ENCODE data around the gene INO80B.
"Not testable (repeated sequence)": the region's sequence is repeated elsewhere in the genome, so short reads cannot be mapped to it uniquely, and the experiment has no call there.

INO80B gene

DNA sequence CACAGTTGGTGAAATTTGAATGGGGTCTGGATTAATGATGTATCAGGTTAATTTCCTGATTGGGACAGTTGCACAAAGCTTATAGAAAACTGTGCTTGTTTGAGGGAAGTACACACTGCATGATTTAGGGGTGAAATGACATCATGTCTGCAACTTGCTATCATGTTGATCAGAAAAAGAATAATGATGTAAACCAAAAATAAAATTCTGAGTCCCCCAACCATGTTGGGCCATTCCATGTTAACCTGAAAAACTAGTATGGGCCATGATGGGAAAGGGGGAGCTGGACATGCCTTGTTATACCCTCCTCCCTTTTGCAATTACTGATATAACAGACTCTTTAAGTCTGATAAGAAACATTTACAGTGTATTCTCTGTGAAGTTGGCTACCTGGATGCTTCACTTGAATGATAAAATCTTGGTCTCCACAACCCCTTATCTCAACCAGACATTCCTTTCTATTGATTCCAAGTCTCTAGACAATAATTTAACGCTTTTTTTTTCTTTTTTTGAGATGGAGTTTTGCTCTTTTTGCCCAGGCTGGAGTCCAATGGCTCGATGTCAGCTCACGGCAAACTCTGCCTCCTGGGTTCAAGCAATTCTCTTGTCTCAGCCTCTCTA is 4.2 kb upstream of the INO80B start:
- Mint-ChIP-seq H3K27me3 (peaks cover 14% of the 10 kb centered on the region), H3K4me1 (ENCODE audit: low read depth) (peaks cover 20% of the 10 kb centered on the region), H3K36me3 (ENCODE audit: low read depth) (peaks cover 10% of the 10 kb centered on the region), H3K27ac (no peak overlapping the region), H3K4me3 (no peak overlapping the region), H3K9me3 (no peaks in the 10 kb centered on the region)
- intact Hi-C loops (cut with micrococcal nuclease) = no loop called here

DNA sequence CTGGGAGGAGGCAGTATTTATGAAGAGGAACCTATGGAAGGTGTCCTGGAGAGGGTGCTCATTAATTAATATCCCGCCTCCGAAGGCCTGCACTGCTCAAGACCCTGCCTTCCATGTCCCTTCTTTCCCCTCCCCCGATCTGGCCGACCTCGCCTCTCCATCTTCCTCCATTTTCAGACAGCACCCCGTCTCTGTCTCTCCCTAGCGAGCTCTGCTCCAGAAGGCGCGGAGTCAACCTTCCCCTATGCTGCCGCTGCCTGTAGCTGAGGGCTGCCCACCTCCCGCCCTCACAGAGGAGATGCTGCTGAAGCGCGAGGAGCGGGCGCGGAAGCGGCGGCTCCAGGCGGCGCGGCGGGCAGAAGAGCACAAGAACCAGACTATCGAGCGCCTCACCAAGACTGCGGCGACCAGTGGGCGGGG is 2.3 kb downstream of the INO80B start:
- intact Hi-C loops (cut with micrococcal nuclease) = no loop called here
- Mint-ChIP-seq H3K36me3 (ENCODE audit: low read depth) (peaks cover 63% of the 10 kb centered on the region), H3K4me3 (peak overlapping the region; percentile 85), H3K4me1 (ENCODE audit: low read depth) (peaks cover 62% of the 10 kb centered on the region), H3K27me3 (no peaks in the 10 kb centered on the region), H3K27ac (peak overlapping the region; percentile 94), H3K9me3 (no peaks in the 10 kb centered on the region)

DNA sequence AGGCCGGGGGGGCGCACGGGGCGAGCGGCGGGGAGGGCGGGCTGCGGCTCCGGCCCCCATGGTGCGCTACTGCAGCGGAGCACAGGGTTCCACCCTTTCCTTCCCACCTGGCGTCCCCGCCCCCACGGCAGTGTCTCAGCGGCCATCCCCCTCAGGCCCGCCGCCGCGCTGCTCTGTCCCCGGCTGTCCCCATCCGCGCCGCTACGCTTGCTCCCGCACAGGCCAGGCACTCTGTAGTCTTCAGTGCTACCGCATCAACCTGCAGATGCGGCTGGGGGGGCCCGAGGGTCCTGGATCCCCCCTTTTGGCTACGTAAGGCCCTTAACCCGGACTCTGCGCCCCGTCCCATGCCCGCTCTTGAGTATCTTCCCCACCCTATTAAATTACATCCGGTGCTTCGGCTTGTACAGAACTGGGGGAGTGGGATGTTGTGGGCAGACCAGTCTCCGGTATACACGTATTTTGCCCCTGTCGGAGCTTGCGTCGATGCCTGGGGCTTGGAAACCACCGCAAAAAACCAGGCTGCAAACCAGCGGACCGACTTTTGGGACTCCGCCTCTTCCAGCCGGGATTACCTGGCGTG is 2.8 kb downstream of the INO80B start:
- H3K27ac Mint-ChIP-seq = peak overlapping the region; percentile 94
- H3K4me1 Mint-ChIP-seq (ENCODE audit: low read depth) = peaks cover 57% of the 10 kb centered on the region
- H3K4me3 Mint-ChIP-seq = peak overlapping the region; percentile 85
- intact Hi-C loops (cut with micrococcal nuclease) = loop anchor here (1.0 kb wide), 1 partner anchor 15 kb away; the partner anchor contains the start of gene MRPL53
- peaks cover 68% of the 10 kb centered on the region for H3K36me3 Mint-ChIP-seq (ENCODE audit: low read depth)
- H3K27me3 Mint-ChIP-seq = no peaks in the 10 kb centered on the region
- no peaks in the 10 kb centered on the region for H3K9me3 Mint-ChIP-seq

DNA sequence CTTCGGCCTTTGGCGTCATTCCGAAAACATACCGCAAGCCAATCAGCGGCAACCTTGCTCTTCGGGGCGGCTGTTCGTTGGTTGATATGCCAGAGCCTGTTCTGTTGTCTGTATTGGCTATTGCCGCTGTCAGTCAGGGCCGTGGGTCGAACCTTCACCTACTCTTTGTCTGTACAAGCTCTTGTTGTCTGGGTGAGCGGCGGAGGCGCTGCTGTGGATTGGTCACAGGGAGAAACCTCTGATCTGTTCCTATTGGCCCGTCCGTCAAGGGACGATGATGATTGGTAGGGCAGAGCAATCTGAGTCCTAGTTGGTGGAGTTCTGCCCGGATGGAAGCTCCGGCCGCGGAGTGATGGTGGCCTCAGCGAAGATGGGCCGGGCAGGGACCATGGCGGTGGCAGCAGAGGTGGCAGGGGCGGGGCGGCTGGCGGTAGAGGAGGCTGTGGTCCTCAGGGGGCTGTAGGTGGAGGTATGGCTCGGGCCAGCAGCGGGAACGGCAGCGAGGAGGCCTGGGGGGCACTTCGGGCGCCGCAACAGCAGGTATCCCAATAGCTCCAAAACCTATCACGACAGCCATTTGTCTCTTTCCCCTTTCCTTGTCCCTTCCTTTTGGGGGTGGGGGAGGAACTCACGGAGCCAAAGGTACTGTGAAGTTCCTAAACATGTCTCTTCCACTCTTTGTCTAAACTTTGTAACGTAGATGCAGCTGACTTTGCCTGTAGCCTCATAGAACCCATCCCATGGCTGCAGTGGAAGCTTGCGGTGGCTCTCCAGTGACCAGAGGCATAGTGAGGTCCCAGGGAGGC is 3.4 kb downstream of the INO80B start, which contains the start of gene WBP1:
TSS of gene WBP1 (plus strand) at position 307 of the 806 bp plus-strand sequence. CDS start at position 472, 165 bp downstream.
- H3K27me3 Mint-ChIP-seq = no peaks in the 10 kb centered on the region
- intact Hi-C loops (cut with micrococcal nuclease) = loop anchor here (1.0 kb wide), 1 partner anchor 14 kb away; the partner anchor contains the start of gene MRPL53
- peaks cover 75% of the 10 kb centered on the region for H3K36me3 Mint-ChIP-seq (ENCODE audit: low read depth)
- peak within 1 kb of the TSS; percentile 94 for H3K27ac Mint-ChIP-seq
- no peaks in the 10 kb centered on the region for H3K9me3 Mint-ChIP-seq
- H3K4me1 Mint-ChIP-seq (ENCODE audit: low read depth) = peaks cover 60% of the 10 kb centered on the region
- H3K4me3 Mint-ChIP-seq = peak within 1 kb of the TSS; percentile 85

DNA sequence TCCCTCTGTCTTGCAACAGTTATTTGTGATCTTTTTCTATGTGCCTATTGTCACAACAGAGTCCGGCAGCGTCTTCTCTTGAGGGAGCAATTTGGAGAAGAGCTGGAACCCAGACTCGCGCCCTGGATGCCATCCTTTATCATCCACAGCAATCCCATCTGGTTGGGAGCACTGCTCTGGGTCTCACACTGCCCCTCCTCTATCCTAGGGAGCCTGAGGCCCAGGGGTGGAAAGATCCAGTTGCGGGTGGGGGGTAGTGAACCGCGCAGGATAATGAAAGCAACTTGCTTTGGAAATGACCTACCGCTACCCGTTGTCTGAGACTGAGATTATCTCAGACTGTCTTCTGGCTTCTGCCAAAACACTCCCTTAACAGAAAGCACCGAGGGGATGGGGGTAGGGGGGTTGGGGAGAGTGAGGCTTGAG is 4.1 kb downstream of the INO80B start:
- H3K27me3 Mint-ChIP-seq = no peaks in the 10 kb centered on the region
- peaks cover 66% of the 10 kb centered on the region for H3K4me1 Mint-ChIP-seq (ENCODE audit: low read depth)
- peaks cover 75% of the 10 kb centered on the region for H3K36me3 Mint-ChIP-seq (ENCODE audit: low read depth)
- H3K4me3 Mint-ChIP-seq = peak overlapping the region; percentile 85
- H3K9me3 Mint-ChIP-seq = no peaks in the 10 kb centered on the region
- intact Hi-C loops (cut with micrococcal nuclease) = loop anchor here (1.0 kb wide), 1 partner anchor 13 kb away; the partner anchor contains the start of gene MRPL53
- H3K27ac Mint-ChIP-seq = peak overlapping the region; percentile 94

DNA sequence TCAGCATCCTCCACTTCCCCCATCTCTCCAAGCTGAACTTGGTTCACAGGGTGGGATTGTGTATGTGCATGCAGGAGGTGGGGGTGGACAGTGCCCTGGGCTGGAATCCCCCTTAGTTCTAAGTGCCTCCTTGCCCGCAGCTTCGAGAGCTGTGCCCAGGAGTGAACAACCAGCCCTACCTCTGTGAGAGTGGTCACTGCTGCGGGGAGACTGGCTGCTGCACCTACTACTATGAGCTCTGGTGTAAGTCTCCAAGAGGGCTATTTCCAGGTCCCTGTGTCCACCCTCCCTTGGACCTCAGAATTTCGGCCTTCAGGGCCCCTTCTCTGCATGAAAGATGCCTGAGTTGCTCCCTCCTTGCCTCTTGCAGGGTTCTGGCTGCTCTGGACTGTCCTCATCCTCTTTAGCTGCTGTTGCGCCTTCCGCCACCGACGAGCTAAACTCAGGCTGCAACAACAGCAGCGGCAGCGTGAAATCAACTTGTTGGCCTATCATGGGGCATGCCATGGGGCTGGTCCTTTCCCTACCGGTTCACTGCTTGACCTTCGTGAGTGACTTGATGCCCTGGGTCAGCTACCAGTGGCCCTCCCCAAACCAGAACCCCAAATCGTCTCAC is 4.7 kb downstream of the INO80B start:
- H3K9me3 Mint-ChIP-seq; H3K27me3 Mint-ChIP-seq; intact Hi-C loops (cut with micrococcal nuclease): not testable (repeated sequence)
- peak overlapping the region; percentile 41 for H3K27ac Mint-ChIP-seq
- peak overlapping the region; percentile 35 for H3K4me3 Mint-ChIP-seq
- H3K36me3 Mint-ChIP-seq (ENCODE audit: low read depth) = peaks cover 78% of the 10 kb centered on the region
- peaks cover 68% of the 10 kb centered on the region for H3K4me1 Mint-ChIP-seq (ENCODE audit: low read depth)

DNA sequence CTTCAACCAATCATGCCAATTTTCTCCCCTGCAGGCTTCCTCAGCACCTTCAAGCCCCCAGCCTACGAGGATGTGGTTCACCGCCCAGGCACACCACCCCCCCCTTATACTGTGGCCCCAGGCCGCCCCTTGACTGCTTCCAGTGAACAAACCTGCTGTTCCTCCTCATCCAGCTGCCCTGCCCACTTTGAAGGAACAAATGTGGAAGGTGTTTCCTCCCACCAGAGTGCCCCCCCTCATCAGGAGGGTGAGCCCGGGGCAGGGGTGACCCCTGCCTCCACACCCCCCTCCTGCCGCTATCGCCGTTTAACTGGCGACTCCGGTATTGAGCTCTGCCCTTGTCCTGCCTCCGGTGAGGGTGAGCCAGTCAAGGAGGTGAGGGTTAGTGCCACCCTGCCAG is 5.3 kb downstream of the INO80B start:
- H3K9me3 Mint-ChIP-seq; H3K4me3 Mint-ChIP-seq; intact Hi-C loops (cut with micrococcal nuclease); H3K27me3 Mint-ChIP-seq: not testable (repeated sequence)
- Mint-ChIP-seq H3K4me1 (ENCODE audit: low read depth) (peaks cover 65% of the 10 kb centered on the region), H3K27ac (peak overlapping the region; percentile 41), H3K36me3 (ENCODE audit: low read depth) (peaks cover 79% of the 10 kb centered on the region)

DNA sequence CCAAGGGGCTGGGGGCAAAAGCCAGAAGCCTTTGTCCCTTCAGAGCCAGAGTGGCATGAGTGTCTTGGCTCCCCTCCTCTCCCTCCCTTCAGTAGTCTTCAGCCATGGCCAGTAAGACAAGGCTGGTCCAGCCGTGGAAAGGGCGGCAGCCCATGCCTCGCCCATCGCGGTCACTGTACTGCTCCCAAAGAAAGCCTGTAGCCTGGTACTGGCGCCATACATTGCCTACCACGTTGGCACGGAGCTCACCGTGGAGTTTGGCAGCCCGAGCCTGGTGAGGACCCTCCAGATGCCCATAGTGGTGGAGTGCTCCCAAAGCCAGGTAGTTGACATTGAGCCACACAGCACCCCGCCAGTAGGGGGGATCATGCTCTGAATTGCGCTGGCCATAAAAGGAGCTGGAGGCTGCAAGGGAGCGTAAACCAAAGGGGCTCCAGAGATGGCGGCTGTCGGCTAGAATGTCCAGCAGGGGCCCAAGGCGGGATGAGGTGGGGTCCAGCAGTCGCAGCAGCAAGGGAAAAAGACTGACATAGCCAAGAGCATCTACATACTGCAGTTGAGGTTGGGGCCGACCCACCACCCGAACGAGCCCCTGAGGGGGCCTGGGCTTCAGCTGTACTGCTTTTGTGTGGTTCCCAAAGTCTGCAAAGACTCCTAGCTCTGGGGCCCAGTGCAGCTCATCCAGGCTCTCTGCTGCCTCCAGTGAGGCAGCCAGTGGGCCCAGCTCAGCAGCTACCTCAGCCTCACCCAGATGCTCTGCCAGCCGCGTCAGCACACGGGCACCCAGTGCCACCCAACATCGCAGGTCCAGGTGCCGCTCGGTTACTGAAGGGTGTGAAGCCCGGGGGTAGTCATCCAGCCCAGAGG is 6.5 kb downstream of the INO80B start:
- Mint-ChIP-seq H3K27me3 (no peaks in the 10 kb centered on the region), H3K36me3 (ENCODE audit: low read depth) (peaks cover 71% of the 10 kb centered on the region), H3K9me3 (no peaks in the 10 kb centered on the region), H3K4me1 (ENCODE audit: low read depth) (peaks cover 52% of the 10 kb centered on the region), H3K4me3 (no peak overlapping the region), H3K27ac (no peak overlapping the region)
- intact Hi-C loops (cut with micrococcal nuclease) = no loop called here

DNA sequence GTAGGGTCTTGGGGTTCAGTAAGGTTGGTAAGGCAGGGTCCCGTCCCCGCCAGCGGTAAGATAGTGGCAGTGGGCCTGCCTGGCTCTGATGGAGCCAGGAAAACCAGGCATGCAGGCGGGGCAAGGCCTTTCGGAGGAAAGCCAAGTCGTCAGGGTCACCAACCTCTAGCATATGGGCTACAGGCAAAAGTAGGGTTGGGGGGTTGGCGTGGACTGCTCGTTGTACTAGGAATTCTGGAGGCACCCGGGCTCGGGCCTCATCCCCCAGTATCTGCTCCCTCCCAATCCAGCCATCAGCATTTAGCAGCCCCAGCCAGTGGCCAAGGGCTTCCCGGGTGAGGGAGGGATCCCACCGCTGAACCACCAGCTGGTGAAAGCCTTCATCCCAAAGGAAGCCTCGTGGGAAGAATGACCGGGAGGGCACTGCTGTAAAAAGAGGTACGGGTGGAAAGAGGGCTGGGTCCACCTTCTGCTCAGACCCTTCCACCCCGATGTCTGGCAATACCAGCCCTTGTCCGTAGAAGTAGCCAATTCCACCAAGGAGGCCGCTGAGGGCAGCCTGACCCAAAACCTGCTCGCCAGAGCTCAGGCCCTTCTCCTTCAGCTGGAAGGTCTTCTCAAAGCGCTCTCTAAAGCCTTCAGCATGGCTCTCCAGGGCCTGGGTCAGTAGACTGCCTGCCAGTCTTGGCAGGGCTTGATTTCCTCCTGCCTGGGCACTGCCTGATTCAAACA is 7.3 kb downstream of the INO80B start:
- H3K27me3 Mint-ChIP-seq = no peaks in the 10 kb centered on the region
- H3K4me1 Mint-ChIP-seq (ENCODE audit: low read depth) = peaks cover 44% of the 10 kb centered on the region
- intact Hi-C loops (cut with micrococcal nuclease) = no loop called here
- H3K27ac Mint-ChIP-seq = no peak overlapping the region
- H3K9me3 Mint-ChIP-seq = no peaks in the 10 kb centered on the region
- H3K36me3 Mint-ChIP-seq (ENCODE audit: low read depth) = peaks cover 63% of the 10 kb centered on the region
- H3K4me3 Mint-ChIP-seq = no peak overlapping the region

DNA sequence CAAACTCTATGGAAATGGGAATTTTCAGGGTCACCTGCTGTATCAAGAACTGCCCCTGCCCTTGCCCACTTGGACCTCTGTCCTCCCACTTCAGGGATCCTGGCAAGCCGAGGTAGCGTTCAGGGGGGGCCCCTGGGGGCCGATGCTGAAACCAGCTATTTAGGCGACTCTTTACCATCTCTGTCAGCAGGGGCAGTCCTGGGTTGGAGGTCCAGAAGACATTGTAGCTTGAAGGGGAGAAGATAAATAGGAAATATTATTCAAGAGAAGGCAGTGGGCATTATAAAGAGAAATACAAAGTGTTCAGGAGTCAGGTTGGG is 7.9 kb downstream of the INO80B start:
- Mint-ChIP-seq H3K27ac (no peak overlapping the region), H3K4me1 (ENCODE audit: low read depth) (peaks cover 39% of the 10 kb centered on the region), H3K27me3 (no peaks in the 10 kb centered on the region), H3K9me3 (no peaks in the 10 kb centered on the region), H3K36me3 (ENCODE audit: low read depth) (peaks cover 58% of the 10 kb centered on the region), H3K4me3 (no peak overlapping the region)
- intact Hi-C loops (cut with micrococcal nuclease) = no loop called here

DNA sequence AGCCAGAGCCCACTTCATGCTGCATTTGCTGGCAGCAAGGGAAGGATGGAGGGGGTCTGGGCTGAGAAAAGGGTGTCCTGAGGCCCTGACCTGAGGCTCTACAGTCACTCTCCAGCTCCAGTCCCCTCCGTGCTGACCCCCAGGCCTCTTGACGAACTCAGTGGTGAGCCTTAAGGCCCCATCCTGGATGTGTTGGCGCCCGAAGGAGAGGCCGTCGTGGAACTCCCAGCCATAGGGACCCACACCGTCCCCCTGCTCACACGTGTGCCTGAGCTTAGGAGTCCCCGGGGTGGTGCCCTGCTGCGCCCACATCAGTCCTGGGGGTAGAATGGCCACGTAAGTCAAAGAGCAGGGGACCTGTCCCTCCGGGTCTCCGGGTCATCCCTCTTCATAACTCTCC is 9.5 kb downstream of the INO80B start:
- H3K36me3 Mint-ChIP-seq (ENCODE audit: low read depth) = peaks cover 48% of the 10 kb centered on the region
- intact Hi-C loops (cut with micrococcal nuclease) = no loop called here
- peak overlapping the region; percentile 98 for H3K27ac Mint-ChIP-seq
- no peaks in the 10 kb centered on the region for H3K9me3 Mint-ChIP-seq
- H3K4me3 Mint-ChIP-seq = peak overlapping the region; percentile 98
- peaks cover 29% of the 10 kb centered on the region for H3K4me1 Mint-ChIP-seq (ENCODE audit: low read depth)
- no peaks in the 10 kb centered on the region for H3K27me3 Mint-ChIP-seq

DNA sequence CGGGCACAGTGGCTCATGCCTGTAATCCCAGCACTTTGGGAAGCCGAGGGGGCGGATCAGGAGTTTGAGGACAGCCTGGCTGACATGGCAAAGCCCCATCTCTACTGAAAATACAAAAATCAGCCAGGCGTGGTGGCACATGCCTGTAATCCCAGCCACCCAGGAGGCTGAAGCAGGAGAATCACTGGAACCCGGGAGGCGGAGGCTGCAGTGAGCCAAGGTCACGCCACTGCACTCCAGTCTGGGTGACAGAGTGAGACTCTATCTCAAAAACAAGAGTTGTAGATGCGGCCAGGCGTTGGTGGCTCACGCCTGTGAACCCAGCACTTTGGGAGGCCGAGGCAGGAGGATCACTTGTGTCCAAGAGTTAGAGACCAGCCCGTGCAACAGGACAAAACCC is 15.9 kb downstream of the INO80B start:
- intact Hi-C loops (cut with micrococcal nuclease); H3K4me3 Mint-ChIP-seq; H3K27me3 Mint-ChIP-seq; H3K9me3 Mint-ChIP-seq: not testable (repeated sequence)
- peaks cover 41% of the 10 kb centered on the region for H3K36me3 Mint-ChIP-seq (ENCODE audit: low read depth)
- H3K4me1 Mint-ChIP-seq (ENCODE audit: low read depth) = peaks cover 29% of the 10 kb centered on the region
- peak overlapping the region; percentile 97 for H3K27ac Mint-ChIP-seq

All from dendritic cell treated with granulocyte-macrophage colony-stimulating factor and Interleukin-4, amounts not matched to agents 40 ng/mL and 50 ng/mL, for 4 days (primary cell).